CD8-positive, alpha-beta memory T cell (primary cell): ENCODE measurements around the gene PIM3. TPM values are rescaled to one million over a fixed set of nuclear protein-coding genes. Genes with fewer than 3 reads are reported as not detected.

Experiments
- CTCF ChIA-PET: fragments of 350-600 bp; sonication (Branson Sonifier 250); formaldehyde crosslinking; loops from one replicate; lab custom pipeline; 2021; ENCODE audit warnings: antibody characterized with exemption; lab: Charles Lee
- POLR2A ChIA-PET: fragments of 350-600 bp; sonication (Branson Sonifier 250); formaldehyde crosslinking; loops from one replicate; lab custom pipeline; 2021; ENCODE audit warnings: antibody characterized with exemption; lab: Charles Lee
- DNase-seq, 5 donors: peaks; one replicate each; pipeline versions ENCODE4 v3.0.0 to v3.0.0-alpha.2; 2020 to 2022; ENCODE audit warnings: mixed read lengths in 1 of 5
- H3K27ac ChIP-seq: one replicate; pipeline ENCODE4 v1.7.0; 2013; ENCODE audit warnings: low read depth, mild to moderate bottlenecking, low read length, moderate library complexity
- H3K27me3 ChIP-seq: 2 replicates; pipeline ENCODE4 v1.7.0; 2013; ENCODE audit warnings: low read length, mild to moderate bottlenecking; ENCODE audit not compliant: insufficient read depth, poor library complexity, severe bottlenecking
- H3K36me3 ChIP-seq: 2 replicates; pipeline ENCODE4 v1.7.0; 2013; ENCODE audit warnings: mild to moderate bottlenecking, low read length, moderate library complexity; ENCODE audit not compliant: insufficient read depth
- H3K4me1 ChIP-seq: 2 replicates; pipeline ENCODE4 v1.7.0; 2013; ENCODE audit warnings: mild to moderate bottlenecking, low read length, moderate library complexity; ENCODE audit not compliant: insufficient read depth
- H3K4me3 ChIP-seq: 2 replicates; pipeline ENCODE4 v1.7.0; 2013; ENCODE audit warnings: mild to moderate bottlenecking, low read length
- H3K9me3 ChIP-seq: 2 replicates; pipeline ENCODE4 v1.7.0; 2013; ENCODE audit warnings: mild to moderate bottlenecking, low read length
- H3K27ac Mint-ChIP-seq, 8 donors: one replicate each; pipeline ENCODE4 v1.8.0; 2020 to 2021; ENCODE audit warnings: mixed read lengths in 8 of 8, mild to moderate bottlenecking in 6 of 8, inconsistent platforms in 3 of 8, moderate library complexity in 3 of 8
- H3K27me3 Mint-ChIP-seq, 2 donors: one replicate each; pipeline ENCODE4 v1.8.0; 2020 to 2021; ENCODE audit warnings: mixed read lengths in 2 of 2, mild to moderate bottlenecking in 1 of 2, moderate library complexity in 1 of 2
- H3K36me3 Mint-ChIP-seq, 3 donors: one replicate each; pipeline ENCODE4 v1.8.0; 2020 to 2021; ENCODE audit warnings: mixed read lengths in 3 of 3, inconsistent platforms in 1 of 3, mild to moderate bottlenecking in 1 of 3
- H3K4me1 Mint-ChIP-seq, 3 donors: one replicate each; pipeline ENCODE4 v1.8.0; 2020 to 2021; ENCODE audit warnings: mixed read lengths in 3 of 3, inconsistent platforms in 1 of 3, mild to moderate bottlenecking in 1 of 3
- H3K4me3 Mint-ChIP-seq, 7 donors: one replicate each; pipeline ENCODE4 v1.8.0; 2020 to 2021; ENCODE audit warnings: mixed read lengths in 7 of 7, mild to moderate bottlenecking in 6 of 7, moderate library complexity in 4 of 7, inconsistent platforms in 2 of 7
- H3K9me3 Mint-ChIP-seq, 5 donors: one replicate each; pipeline ENCODE4 v1.8.0; 2020 to 2022; ENCODE audit warnings: mixed read lengths in 5 of 5, mild to moderate bottlenecking in 3 of 5, moderate library complexity in 2 of 5, inconsistent platforms in 1 of 5
- polyA plus RNA-seq: library from polyadenylated mRNA; unstranded; fragments of 300-500 nt; fragmentation: Illumina TruSeq; gene quantifications from one replicate; pipeline ENCODE4 v1.2.3, GENCODE V29; 2021
- total RNA-seq, 2 experiments: library from RNA; stranded (reverse); gene quantifications; one replicate each; pipeline ENCODE4 v1.2.3, GENCODE V29; 2021

The PIM3 gene
- total and polyA plus RNA-seq, 3 experiments from 2014 or later: 39.3 to 227 (median 202) TPM

- Mint-ChIP-seq H3K27me3 (peaks cover 6 to 9% of the 10 kb centered on the region in 2 donors), H3K4me3 (peak overlapping the region in 1 of 7 donors; percentile 6)
- CTCF ChIA-PET: interaction anchor here (1.9 kb wide), 1 partner anchor 29 kb away, joined by 7 read pairs; no protein-coding TSS in a partner anchor
These were observed 41.0 kb downstream of the PIM3 start for GRCh38 chr22:50001388-50002231.

DNA sequence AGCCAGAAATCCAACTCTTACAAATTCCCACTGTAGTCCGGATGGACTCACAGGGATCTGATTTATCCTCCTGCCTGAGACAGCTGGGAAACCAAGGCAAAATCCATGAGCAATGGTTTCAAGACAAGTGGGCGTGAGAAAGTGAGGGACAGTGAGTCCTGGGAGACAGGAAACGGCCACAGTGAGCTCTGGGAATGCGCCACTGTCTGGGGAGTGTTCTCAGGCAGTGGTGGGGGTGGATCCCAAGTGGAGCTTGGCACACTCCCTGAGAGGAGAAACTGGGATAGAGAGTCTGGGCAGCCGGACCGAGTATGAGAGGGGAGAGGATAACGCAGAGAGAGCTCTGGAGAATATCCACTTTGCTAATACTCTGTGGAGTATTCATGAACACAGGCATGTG is 42.2 kb downstream of the PIM3 start:
- Mint-ChIP-seq H3K36me3 (no peaks in the 10 kb centered on the region), H3K9me3 (no peaks in the 10 kb centered on the region), H3K27me3 (peaks cover 6 to 9% of the 10 kb centered on the region in 2 donors), H3K4me3 (no peak overlapping the region), H3K4me1 (peaks cover 5 to 9% (median 7%) of the 10 kb centered on the region in 3 donors), H3K27ac (peak overlapping the region in 1 of 8 donors; percentile 12)
- Histone ChIP-seq H3K36me3 (no peaks in the 10 kb centered on the region), H3K4me1 (no peaks in the 10 kb centered on the region), H3K4me3 (no peak overlapping the region), H3K27me3 (no peaks in the 10 kb centered on the region), H3K27ac (no peak overlapping the region), H3K9me3 (no peaks in the 10 kb centered on the region)
- ChIA-PET CTCF (interaction anchor here (1.9 kb wide), 1 partner anchor 28 kb away, joined by 7 read pairs; no protein-coding TSS in a partner anchor), POLR2A (no interaction called here)
- DNase-seq: no peak

More at GRCh38 chr22:50001388-50002231, 41.0 kb downstream of the PIM3 start:
- no peaks in the 10 kb centered on the region for H3K9me3 Mint-ChIP-seq
- H3K27ac Mint-ChIP-seq: no peak overlapping the region
- H3K27me3 ChIP-seq: no peaks in the 10 kb centered on the region
- POLR2A ChIA-PET: no interaction called here
- H3K9me3 ChIP-seq: no peaks in the 10 kb centered on the region
- peaks cover 5 to 9% (median 7%) of the 10 kb centered on the region in 3 donors for H3K4me1 Mint-ChIP-seq
- H3K36me3 ChIP-seq: no peaks in the 10 kb centered on the region
- H3K4me3 ChIP-seq: no peak overlapping the region
- no peak for DNase-seq
- H3K4me1 ChIP-seq: no peaks in the 10 kb centered on the region
- H3K36me3 Mint-ChIP-seq: no peaks in the 10 kb centered on the region
- no peak overlapping the region for H3K27ac ChIP-seq

- no peaks in the 10 kb centered on the region for H3K27me3 ChIP-seq
- peaks cover 0 to 5% (median 0%) of the 10 kb centered on the region in 3 donors for H3K4me1 Mint-ChIP-seq
- H3K9me3 Mint-ChIP-seq: no peaks in the 10 kb centered on the region
- no peak for DNase-seq
- peaks cover 3 to 7% of the 10 kb centered on the region in 2 donors for H3K27me3 Mint-ChIP-seq
- no peak overlapping the region for H3K4me3 Mint-ChIP-seq
- CTCF ChIA-PET: interaction anchor here (0.6 to 3.9 kb wide), 4 partner anchors 11 to 74 kb away, joined by 3 to 14 read pairs (median 5); no protein-coding TSS in a partner anchor
- no peaks in the 10 kb centered on the region for H3K9me3 ChIP-seq
- H3K27ac ChIP-seq: no peak overlapping the region
- POLR2A ChIA-PET: interaction anchor here (0.7 kb wide), 1 partner anchor 62 kb away, joined by 3 read pairs; no protein-coding TSS in a partner anchor
- H3K27ac Mint-ChIP-seq: no peak overlapping the region
- no peaks in the 10 kb centered on the region for H3K36me3 Mint-ChIP-seq
- no peaks in the 10 kb centered on the region for H3K36me3 ChIP-seq
- H3K4me3 ChIP-seq: no peak overlapping the region
- no peaks in the 10 kb centered on the region for H3K4me1 ChIP-seq
These were observed 44.3 kb downstream of the PIM3 start for GRCh38 chr22:50004918-50005317.

DNA sequence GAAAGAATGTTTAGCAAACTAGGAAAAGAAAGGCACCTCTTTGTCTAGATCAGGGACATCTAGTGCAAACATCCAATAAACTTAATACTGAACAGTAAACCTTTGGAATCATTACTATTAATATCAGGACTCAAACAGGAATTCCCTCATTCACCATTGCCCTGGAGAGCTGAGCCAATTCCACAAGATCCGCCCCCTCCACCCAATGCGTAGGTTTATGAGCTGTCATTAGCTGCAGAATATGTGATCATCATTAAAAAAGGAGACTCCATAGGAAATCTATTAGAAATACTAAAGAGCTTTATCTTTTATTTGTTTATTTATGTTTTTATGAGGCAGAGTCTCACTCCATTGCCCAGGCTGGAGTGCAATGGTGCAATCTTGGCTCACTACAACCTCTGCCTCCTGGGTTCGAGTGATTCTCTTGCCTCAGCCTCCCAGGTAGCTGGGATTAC is 46.5 kb downstream of the PIM3 start:
- CTCF ChIA-PET: interaction anchor here (3.9 kb wide), 1 partner anchor 23 kb away, joined by 14 read pairs; no protein-coding TSS in a partner anchor
- DNase-seq: no peak
- peaks cover 6% of the 10 kb centered on the region for H3K27me3 ChIP-seq
- POLR2A ChIA-PET: no interaction called here
- no peak overlapping the region for H3K27ac ChIP-seq
- H3K4me3 Mint-ChIP-seq: no peak overlapping the region
- H3K9me3 ChIP-seq: no peaks in the 10 kb centered on the region
- H3K36me3 ChIP-seq: no peaks in the 10 kb centered on the region
- peak overlapping the region in 3 of 8 donors; percentile 55 to 70 (median 57) for H3K27ac Mint-ChIP-seq
- H3K4me3 ChIP-seq: no peak overlapping the region
- H3K27me3 Mint-ChIP-seq: peaks cover 5 to 7% of the 10 kb centered on the region in 2 donors
- H3K36me3 Mint-ChIP-seq: no peaks in the 10 kb centered on the region
- H3K9me3 Mint-ChIP-seq: no peaks in the 10 kb centered on the region
- peaks cover 14% of the 10 kb centered on the region for H3K4me1 ChIP-seq
- H3K4me1 Mint-ChIP-seq: peaks cover 7 to 17% (median 9%) of the 10 kb centered on the region in 3 donors

DNA sequence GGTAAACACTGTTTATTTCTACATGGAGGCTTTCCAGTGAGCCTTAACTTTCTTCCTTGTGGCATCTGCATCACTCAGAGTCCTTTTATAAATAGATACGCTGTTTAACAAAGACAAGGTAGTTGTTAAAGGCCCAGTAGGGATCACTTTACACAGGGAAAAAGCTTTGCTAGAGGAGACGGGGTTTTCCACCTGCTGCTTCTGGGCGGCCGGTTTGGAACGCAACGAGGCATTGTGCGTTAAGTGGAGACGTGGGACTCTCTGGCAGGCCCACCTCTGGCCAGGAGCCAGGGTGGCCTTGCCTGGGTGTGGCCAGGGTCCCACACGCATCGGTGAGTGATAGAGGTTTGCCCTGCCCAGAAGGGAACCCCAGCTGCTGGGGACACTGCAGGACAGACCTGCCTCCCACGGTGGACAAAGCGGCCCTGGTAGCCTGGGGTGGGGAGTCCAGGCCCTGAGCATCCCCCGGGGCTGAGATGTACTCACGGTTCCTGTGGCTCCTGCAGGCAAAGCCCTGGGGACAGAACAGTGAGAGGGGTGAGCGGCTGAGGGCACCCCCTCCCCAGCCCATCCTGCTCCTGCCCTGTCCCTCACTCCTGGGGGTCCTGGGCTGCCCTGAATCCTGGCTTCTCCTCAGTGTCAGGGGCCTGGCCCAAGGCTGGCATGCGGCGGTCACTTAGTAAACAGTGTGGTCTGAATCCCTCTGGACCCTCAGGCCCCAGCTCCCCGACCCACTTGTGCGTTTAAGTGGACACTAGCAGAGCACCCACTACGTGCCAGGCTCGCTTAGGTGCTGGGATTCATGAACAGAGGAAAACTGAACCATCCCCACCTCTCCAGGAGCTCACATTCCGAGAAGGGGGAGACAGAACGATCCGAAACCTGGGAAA is 47.8 kb downstream of the PIM3 start:
- H3K9me3 Mint-ChIP-seq: no peaks in the 10 kb centered on the region
- ChIA-PET CTCF (no interaction called here), POLR2A (no interaction called here)
- no peak overlapping the region for H3K27ac ChIP-seq
- H3K4me3 ChIP-seq: no peak overlapping the region
- H3K27ac Mint-ChIP-seq: peak overlapping the region in 1 of 8 donors; percentile 60
- H3K36me3 Mint-ChIP-seq: no peaks in the 10 kb centered on the region
- peaks cover 7 to 21% (median 12%) of the 10 kb centered on the region in 3 donors for H3K4me1 Mint-ChIP-seq
- DNase-seq: no peak
- peaks cover 14% of the 10 kb centered on the region for H3K4me1 ChIP-seq
- H3K27me3 ChIP-seq: peaks cover 6% of the 10 kb centered on the region
- peak overlapping the region in 2 of 7 donors; percentile 27 to 63 for H3K4me3 Mint-ChIP-seq
- H3K9me3 ChIP-seq: no peaks in the 10 kb centered on the region
- H3K27me3 Mint-ChIP-seq: peaks cover 4 to 7% of the 10 kb centered on the region in 2 donors
- H3K36me3 ChIP-seq: no peaks in the 10 kb centered on the region

- Mint-ChIP-seq H3K4me3 (peak overlapping the region in 1 of 7 donors; percentile 4), H3K9me3 (no peaks in the 10 kb centered on the region), H3K4me1 (peaks cover 7 to 27% (median 12%) of the 10 kb centered on the region in 3 donors), H3K27ac (no peak overlapping the region), H3K27me3 (peaks cover 4 to 7% of the 10 kb centered on the region in 2 donors), H3K36me3 (no peaks in the 10 kb centered on the region)
- CTCF ChIA-PET: no interaction called here
- Histone ChIP-seq H3K27me3 (peaks cover 6% of the 10 kb centered on the region), H3K4me3 (no peak overlapping the region), H3K27ac (no peak overlapping the region), H3K9me3 (no peaks in the 10 kb centered on the region), H3K36me3 (no peaks in the 10 kb centered on the region), H3K4me1 (peaks cover 14% of the 10 kb centered on the region)
- POLR2A ChIA-PET: no interaction called here
- DNase-seq: no peak
These were observed 48.7 kb downstream of the PIM3 start for GRCh38 chr22:50009251-50009650.

DNA sequence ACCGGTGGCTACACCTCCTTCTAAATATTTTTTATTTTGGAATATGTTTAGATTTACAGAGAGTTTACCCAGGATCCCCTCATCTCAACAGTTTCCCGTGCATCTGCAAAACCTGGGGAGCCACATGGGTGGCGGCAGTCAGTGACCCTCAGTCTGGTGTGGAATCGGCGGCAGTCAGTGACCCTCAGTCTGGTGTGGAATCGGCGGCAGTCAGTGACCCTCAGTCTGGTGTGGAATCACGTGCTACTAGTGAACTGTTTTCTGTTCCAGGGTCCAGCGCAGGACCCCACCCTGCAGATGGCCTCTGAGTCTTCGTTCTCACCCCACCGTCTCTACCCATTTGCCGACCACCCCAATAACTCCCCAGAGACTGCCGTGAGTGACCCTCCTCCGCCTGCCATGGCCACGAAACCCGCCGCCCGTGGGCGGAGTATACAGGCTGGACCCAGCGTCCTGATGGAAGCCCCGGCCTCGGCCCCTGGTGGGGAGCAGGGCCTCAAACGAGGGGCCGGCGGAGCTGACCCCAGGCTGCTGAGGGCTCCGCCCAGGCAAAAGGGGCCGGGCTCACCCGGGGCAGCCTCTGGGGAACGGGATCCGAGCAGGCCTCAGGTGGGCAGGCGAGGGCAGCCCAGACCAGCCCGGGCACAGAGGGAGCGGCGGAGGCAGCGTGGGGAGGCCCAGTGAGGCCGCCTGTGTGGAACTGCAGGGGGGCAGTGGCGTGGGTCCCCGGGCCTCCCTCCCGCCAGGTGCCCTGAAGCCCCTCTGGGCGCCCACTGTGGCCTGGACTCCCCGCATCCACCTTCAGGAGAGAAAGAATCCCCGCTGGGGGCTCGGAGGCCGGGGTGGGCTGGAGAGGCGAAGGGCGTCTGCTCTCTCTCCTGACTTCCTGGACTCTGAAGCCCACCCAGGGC is 49.4 kb downstream of the PIM3 start:
- peak overlapping the region in 2 of 8 donors; percentile 17 to 64 for H3K27ac Mint-ChIP-seq
- peak overlapping the region in 3 of 7 donors; percentile 41 to 79 (median 68) for H3K4me3 Mint-ChIP-seq

More for the DNA sequence above, 49.4 kb downstream of the PIM3 start:
- peaks cover 7 to 27% (median 12%) of the 10 kb centered on the region in 3 donors for H3K4me1 Mint-ChIP-seq
- no peak overlapping the region for H3K27ac ChIP-seq
- no peak overlapping the region for H3K4me3 ChIP-seq
- ChIA-PET CTCF (no interaction called here), POLR2A (no interaction called here)
- peaks cover 6% of the 10 kb centered on the region for H3K27me3 ChIP-seq
- H3K36me3 ChIP-seq: no peaks in the 10 kb centered on the region
- no peaks in the 10 kb centered on the region for H3K36me3 Mint-ChIP-seq
- peaks cover 18% of the 10 kb centered on the region for H3K4me1 ChIP-seq
- H3K9me3 Mint-ChIP-seq: no peaks in the 10 kb centered on the region
- no peaks in the 10 kb centered on the region for H3K9me3 ChIP-seq
- H3K27me3 Mint-ChIP-seq: peaks cover 4 to 7% of the 10 kb centered on the region in 2 donors
- DNase-seq: no peak
